NCI-H69 (cell line): ENCODE measurements around the gene ARHGAP30.
A peak's percentile ranks its signal among the peaks of the same experiment; 100 is the strongest.
"Not testable (repeated sequence)": the region's sequence is repeated elsewhere in the genome, so short reads cannot be mapped to it uniquely, and the experiment has no call there.

Experiments used
- DNase-seq: peaks from one replicate; lab custom pipeline; 2025; lab: John Stamatoyannopoulos, UW

ARHGAP30 gene

DNA sequence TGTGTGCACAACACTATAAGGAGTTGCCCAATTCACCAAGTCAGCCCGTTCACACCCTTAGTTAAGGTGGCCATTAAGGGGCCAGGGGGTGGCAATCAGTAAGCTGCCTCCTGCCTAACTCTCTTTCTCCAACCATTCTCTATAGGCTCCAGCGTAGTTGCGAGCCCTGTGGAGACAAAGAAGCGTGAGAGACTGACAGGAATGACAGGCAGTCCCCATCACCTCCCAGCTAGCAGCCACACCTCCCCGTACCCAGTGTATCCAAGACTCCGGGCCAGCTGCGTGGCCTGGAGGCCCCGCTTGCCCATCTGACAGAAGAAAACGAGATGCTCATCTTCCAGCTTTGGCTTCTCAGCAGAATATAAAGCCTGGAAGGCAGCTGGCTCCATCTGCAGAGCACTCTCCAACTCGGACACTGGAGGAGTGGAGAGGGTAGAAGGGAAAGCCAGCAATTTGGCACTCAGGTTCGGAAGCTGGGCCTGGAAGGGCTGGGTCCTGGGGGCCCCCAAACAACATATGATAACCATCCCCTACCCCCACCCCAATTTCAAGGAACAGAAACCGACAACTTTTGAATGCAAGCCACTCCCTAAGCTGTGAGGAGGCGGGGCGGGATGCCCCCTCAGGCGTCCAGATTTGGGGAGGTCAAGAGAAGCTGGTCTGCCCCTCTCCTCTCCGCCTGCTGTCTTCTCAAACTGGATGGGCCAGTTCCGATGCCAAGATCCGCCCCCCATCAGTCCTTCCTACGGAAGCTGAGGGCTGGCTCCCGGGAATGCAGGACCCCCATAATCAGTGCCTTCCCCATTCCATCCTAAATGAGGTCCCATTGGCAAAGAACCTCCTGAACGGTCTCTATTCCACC lies 31.8 kb downstream of the ARHGAP30 start:
- DNase-seq = no peak

DNA sequence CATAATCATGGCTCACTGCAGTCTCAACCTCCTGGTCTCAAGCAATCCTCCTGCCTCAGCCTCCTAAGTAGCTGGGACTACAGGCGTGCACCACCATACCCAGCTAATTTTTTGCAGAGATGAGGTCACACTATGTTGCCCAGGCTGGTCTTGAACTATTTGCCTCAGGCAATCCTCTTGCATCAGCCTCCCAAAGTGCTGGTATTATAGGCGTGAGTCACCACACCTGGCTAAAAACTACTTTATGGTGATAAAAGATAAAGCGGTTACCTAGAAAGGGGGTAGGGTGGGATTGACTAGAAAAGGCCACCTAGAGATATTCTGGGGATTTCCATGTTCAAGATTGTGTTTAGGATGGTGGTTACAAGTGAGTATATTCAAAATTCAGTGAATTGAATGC lies 35.9 kb downstream of the ARHGAP30 start:
- peak; percentile 23 for DNase-seq

DNA sequence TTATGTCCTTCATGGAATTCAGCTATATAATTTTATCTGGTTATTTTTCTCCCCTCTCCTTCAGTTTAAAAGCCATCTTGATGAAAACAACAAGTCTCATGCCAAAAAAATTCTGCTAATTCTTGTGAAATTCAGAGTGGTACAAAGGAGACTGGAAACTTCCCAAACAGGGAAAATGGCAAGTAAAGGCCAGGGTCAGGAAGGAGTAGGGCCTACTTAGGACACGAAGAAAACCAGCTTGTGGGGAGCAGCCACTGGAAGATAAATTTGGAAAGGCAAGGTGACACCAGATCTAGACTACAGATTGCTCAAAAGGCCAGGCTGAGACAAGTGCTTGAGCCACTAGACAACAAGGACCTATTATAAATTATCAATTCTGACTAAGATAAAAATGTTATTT lies 37.3 kb downstream of the ARHGAP30 start:
- no peak for DNase-seq

DNA sequence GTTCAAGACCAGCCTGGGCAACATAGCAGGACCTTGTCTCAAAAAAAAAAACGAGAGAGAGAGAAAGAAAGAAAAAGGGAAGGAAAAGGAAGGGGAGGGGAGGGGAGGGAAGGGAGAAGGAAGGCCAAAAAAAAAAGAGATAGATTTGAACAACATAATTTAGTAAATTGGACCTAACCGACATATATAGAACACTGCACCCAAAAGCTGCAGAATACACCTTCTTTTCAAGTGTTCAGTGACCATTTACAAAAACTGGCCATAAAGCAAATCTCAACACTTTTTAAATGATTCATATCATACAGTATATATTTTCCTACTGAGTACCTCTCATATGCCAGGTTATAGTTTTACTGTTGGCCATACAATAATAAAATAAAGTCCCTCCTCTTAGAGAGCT lies 37.8 kb downstream of the ARHGAP30 start:
- DNase-seq = no peak

DNA sequence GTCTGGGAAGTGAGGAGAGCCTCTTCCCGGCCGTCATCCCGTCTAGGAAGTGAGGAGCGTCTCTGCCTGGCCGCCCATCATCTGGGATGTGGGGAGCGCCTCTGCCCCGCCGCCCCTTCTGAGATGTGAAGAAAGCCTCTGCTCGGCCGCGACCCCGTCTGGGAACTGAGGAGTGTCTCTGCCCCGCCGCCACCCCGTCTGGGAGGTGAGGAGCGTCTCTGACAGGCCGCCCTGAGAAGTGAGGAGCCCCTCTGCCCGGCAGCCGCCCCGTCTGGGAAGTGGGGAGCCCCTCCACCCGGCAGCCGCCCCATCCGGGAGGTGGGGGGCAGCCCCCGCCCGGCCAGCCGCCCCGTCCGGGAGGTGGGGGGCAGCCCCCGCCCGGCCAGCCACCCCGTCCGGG lies 40.2 kb downstream of the ARHGAP30 start:
- not testable (repeated sequence) for DNase-seq

DNA sequence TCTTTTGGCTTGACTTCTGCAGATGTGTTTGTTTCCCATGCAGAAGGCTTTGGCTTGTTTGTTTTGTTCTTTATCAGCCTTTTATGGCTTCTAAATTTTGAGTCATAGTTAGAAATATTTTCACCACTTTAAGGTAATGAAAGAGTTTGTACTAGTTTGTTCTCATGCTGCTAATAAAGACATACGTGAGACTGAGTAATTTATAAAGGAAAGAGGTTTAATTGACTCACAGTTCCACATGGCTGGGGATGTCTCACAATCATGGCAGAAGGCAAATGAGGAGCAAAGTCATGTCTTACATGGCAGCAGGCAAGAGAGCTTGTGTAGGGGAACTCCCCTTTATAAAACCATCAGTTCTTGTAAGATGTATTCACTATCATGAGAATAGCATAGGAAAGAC lies 42.7 kb downstream of the ARHGAP30 start:
- not testable (repeated sequence) for DNase-seq

DNA sequence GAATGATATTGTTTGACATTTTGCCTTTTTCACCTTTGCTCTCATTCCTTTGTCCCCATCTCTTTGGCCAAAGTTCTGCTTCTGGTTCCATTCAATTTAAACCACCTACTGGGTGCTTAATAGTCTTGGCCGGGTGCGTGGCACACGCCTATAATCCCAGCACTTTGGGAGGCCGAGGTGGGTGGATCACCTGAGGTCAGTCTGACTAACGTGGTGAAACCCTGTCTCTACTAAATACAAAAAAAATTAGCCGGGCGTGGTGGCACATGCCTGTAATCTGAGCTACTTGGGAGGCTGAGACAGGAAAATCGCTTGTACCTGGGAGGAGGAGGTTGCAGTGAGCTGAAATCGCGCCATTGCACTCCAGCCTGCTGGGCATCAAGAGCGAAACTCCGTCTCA lies 47.3 kb downstream of the ARHGAP30 start:
- peak; percentile 36 for DNase-seq

DNA sequence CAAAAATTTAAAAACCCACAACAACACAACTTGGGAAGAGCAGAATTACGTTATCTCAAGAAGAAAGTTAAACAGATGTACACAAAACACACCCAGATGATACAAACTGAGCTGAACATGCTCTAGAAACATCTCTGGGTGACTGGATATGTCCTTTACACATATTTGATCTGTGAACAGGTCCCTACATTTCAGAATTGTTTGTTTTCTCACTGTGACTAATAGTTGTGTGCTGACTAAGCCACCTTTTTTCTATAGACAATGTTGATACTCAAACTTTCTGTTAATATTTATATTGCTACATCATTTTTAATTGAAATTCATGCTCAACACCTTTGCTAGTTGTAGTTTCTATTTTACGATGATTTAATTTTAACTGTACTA lies 47.7 kb downstream of the ARHGAP30 start:
- DNase-seq = peak; percentile 47

DNA sequence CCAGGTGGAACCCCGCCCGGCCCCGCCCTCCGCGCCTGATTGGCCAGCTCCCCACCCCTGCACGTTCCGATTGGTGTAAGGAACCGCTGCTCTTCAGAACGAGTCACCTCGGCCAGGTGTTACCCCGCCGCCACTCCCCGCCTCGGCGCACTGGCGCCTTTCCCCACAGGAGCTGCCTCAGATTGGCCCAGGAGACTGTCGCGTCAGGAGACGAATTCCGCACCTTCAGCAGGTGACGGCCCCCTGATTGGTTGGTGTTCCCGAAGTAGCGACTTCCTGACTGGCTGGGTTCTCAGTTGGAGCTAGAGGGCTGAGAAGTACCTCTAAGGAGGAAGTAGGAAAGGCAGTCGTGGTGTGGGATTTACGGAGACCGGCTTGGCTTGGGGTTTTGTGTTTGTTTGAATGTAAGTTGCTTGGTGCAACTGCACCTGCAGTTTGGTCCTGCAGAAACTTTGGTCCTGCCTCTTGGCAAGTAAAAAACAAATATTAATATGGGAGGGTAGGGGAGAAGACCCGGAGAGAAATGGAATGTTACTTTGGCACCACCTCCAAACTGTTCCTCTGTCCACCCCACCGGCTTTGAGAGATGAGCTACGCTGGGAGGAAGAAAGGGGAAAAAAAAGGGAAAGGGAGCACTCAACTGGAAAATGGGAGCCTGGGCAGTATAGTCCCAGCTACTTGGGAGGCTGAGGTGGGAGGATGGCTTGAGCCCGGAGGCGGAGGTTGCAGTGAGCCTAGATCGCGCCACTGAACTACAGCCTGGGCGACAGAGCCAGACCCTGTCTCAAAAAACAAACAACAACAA lies 48.3 kb downstream of the ARHGAP30 start:
- DNase-seq = peak; percentile 99

DNA sequence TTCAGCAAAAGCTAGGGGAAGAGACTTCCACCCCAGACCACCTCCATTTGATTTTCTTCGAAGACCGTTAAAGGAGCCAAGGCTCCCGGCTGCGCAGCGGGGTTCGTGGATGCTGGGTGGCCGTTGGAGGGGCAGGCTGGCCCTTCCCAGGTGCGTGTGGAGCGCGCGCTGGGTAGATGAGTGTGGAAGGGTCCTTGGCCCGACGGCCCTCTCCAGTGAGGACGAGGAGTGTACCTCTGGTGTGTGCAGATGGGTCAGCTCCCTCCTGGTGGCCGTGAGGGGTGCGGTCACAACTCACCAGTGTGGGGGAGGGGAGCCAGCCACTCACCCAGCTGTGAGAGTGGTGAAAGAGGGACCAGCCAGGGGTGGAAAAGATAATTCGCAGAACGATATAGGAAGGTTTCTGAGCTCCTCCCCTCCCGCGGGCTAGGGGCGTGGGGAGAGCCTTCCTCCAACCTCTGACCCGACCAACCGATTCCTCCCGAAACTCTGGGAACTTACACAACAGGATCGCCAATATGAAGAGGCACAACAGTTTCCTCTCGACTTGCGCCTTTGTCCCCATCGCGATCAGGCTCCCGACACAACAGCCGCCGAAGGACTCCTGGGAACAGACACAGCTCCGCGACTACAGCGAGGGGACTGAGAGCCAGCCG lies 49.1 kb downstream of the ARHGAP30 start, which contains the start of gene F11R:
Gene F11R (minus strand): TSS at position 644 of the 656 bp plus-strand sequence. CDS start 79 bp downstream, at position 565.
- peak; percentile 91 for DNase-seq

DNA sequence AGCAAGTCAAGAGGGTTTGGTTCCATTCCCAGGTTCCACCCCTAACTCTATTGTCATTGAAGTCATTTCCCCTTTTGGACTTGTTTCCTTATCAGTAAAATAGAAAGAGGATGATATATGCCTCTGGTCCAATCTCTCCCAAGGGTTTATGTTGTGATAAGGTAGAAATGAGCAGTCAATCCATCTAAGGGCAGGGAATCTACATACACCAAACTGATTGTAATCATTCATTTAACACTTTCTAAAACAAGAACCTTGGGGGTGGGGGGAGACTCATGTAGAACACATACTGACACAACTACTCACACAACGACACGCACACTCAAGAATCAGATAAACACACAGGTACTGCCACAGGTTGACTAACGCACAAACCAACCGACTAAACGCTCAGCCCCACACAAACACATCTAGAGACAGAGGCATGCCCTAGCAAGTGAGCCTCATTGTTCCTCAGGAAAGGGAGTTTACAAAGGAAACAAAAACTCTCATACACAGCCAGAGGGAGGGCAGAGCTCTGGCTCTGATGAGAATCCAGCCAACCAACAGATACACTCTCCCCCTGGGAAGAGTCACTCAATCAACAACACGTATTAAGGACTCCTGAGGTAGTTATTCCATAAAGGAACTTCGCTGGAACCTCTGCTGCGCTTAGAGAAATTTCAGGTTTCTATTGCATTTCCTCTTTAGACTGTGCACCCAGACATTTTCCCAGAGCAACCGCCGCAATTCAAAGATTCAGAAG lies 49.8 kb downstream of the ARHGAP30 start:
- peak; percentile 83 for DNase-seq

DNA sequence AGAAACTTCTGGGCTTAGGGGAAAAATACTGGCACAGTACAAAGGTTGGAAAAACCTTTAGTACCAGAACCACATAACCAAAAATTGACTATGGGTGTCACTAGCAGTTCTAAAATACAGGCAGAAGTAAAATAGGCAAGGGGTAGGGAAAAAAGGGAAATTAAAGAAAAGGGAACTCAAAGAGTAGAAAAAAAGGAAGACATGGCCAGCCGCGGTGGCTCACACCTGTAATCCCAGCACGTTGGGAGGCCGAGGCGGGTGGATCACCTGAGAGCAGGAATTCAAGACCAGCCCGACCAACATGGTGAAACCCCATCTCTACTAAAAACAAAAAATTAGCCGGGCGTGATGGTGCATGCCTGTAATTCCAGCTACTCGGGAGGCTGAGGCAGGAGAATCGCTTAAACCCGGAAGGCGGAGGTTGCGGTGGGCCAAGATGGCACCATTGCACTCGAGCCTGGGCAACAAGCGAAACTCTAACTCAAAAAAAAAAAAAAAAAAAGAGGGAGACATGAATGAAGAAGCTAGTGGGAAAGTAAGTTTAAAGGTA lies 50.5 kb downstream of the ARHGAP30 start:
- not testable (repeated sequence) for DNase-seq

DNA sequence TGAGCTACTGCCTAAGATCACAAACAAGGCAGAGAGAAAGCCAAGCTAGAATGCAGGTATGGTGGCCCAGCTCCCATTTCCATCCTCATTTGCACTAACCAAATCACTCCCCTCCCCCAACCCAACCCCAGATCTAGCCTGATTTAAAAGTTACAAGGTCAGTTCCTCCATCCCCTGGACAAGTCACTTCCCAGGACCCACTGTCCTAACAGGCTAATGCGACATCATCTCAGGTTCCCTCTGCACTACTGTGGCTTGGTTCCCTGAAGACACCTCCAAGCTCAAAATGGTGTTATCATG lies 51.1 kb downstream of the ARHGAP30 start:
- DNase-seq = no peak

DNA sequence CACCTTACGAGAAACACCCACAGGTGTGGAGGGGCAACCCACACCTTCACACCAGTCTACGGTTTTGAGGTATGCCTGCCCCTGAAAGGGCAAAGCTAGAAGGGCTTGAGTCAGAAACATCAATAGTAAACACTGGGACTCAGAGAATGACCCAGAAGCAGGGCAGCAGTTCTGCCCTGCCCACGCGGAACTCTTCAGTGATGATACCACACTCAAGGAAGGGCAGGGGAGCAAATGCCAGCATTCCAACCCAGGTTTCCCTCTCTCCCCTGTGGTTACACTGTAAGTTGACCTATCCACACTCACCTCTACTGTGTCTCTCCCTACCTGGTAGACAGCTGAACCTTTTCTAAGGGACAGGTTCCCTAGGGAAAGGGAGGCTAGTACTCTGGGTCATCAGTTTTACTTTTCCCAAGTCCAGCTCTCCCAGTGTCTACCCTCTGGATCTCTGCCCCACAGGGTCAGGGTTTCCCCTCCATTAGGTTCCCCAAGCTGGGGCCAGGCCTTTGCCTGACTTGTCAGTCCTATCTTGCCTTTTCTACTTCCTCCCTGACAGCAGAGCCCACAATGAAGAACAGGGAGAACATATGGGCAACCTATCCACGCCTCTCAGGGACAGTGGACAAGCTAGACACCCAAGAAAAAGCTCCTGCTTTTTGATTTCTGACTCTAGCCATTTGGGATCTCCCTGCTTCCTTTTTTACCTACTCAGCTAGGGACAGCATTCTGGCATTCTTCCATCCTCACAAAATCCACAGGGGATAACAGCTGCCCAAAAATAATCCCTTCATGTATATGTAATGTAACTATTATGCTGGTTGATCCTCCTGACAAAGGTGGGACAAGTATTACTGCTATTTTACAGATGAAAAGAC lies 51.7 kb downstream of the ARHGAP30 start:
- no peak for DNase-seq

DNA sequence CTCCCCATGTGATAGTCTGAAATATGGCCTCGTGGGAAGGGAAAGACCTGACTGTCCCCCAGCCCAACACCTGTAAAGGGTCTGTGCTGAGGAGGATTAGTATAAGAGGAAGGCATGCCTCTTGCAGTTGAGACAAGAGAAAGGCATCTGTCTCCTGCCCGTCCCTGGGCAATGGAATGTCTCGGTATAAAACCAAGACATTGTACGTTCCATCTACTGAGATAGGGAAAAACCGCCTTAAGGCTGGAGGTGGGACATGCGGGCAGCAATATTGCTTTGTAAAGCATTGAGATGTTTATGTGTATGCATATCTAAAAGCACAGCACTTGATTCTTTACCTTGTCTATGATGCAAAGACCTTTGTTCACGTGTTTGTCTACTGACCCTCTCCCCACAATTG lies 52.5 kb downstream of the ARHGAP30 start:
- not testable (repeated sequence) for DNase-seq

DNA sequence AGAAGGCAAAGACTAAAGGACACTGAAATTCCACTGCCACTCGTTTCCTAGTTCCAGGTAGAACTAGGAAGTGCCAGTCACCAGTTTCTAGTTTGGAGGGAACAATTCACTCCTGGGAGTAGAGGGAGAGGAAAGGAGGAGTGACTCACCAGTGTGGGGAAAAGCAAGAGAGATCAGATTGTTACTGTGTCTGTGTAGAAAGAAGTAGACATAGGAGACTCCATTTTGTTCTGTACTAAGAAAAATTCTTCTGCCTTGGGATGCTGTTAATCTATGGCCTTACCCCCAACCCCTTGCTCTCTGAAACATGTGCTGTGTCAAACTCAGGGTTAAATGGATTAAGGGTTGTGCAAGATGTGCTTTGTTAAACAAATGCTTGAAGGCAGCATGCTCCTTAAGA lies 53.0 kb downstream of the ARHGAP30 start:
- DNase-seq = not testable (repeated sequence)

DNA sequence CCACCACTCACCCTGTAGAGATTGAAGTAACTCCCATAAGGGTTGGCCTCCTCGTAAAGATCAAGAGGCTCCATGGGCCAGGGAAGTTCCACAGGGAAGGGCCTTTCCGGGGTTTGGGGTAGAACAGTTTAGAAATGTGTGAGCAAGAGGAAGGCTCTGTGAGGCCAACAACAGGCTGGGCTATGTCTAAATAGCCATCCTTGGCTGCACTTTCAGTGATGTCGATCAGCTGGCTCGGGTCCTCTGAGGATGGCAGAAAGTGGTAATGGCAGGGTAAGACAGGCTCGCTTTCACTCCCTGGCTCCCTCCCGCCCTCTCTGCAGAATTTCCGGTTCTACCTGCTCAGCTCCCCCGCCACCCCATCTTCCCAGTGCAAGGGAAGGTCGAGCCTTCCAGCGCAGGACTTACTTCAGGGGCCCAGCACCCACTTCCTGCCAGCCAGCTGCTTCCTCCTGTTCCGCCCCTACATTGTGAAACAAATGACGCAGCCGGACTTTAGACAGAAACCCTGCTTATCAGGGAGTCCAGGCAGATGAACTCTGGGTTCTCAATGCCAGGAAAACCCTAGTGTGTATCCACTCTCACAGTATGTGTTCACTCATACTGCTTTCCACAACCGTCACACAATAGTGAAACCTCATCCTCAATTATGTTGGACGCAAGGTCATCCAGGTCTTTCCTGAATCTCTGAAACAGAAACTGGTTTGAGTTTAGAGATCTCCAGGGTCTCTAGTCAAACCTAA lies 56.0 kb downstream of the ARHGAP30 start:
- DNase-seq = no peak

DNA sequence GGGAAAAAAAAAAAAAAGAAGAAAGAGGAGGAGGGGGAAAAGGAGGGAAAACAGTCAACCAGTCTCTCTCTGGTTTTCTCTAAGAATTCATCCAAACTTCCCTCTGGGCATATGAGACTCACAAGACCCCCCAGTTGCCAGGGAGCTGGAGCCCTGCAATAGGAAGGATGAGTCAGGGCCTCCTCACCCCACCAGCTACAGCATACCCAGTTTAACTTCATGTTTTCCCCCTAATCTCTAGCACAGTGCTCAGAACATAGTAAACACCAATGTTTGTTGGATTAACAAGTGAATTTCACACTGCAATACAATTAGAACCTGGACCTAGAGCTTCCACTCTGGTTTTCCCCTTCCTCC lies 56.6 kb downstream of the ARHGAP30 start:
- DNase-seq = no peak

DNA sequence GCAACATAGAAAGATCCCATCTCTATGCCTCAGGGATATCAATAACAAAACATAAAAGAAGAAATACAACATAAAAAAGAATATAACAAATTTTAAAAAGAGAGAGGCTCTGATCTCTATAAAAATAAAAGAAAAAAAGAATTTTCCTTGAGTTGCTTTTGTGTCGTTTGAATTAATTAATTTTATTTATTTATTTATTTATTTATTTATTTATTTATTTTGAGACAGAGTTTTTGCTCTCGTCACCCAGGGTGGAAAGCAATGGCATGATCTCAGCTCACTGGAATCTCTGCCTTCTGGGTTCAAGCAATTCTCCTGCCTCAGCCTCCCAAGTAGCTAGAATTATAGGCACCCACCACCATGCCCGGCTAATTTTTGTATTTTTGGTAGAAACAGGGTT lies 57.3 kb downstream of the ARHGAP30 start:
- DNase-seq = no peak

DNA sequence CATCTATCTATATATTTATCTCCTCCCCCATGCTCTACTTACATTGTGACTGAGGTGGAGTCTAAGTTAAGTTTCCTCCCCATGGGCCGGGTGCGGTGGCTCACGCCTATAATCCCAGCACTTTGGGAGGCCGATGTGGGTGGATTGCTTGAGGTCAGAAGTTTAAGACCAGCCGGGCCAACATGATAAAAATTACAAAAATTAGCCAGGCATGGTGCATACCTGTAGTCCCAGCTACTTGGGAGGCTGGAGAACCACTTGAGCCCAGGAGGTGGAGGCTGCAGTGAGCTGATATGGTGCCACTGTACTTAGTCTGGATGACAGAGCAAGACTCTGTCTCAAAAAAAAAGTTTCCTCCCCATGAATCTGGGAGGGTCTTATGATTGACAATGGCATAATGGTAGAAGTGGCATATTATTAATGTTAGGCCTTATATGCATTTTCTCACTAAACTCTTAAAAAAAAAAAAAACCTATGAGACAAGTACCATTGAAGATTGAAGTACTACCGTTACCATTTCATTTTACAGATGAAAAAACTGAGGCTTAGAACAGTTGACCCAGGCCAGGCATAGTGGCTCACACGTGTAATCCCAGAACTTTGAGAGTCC lies 60.0 kb downstream of the ARHGAP30 start:
- DNase-seq = no peak
